ENCODE results near the gene SPACA9.
A peak's percentile ranks its signal among the peaks of the same experiment; 100 is the strongest.

SPACA9 gene

DNA sequence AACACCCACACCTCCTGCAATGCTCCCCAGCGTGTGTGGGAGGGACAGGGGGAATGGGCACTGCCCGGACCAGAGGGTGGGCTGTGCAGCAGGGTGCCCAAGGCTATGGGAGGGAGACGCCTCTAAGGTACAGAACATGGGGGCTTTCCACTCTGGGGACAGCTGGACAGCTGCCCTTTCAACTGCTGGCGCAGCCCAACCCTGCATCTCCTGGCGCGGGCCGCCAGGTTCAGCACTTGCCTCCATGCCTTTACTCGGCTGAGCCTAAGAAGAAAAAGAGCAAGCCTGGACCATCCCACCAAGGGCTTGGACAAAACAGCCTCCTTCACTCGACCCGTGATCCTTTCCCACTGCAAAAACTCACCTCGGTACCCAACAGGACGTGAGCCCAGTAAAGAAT is 15.6 kb upstream of the SPACA9 start:
- no peak for DNase-seq (ENCODE audit: low spot score)

DNA sequence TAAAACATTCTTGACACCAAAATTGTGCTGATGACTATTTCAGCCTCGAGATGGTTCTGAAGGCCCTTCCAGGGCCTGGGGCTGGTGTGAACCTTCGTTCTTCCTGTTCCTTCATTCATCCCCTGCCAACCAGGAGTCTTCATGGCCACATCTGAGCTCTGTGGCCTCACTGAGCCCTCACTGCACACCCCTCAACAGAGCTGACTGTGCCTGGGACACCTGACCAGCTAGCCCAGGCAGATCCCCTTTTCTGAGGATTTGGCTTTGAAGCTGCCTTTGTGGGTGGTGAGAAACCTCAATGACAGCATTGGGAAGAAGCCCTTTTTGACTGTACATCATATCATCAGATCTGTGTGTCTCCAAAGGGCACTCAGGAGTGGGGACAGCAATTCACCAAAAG is 14.4 kb upstream of the SPACA9 start:
- DNase-seq (ENCODE audit: low spot score): no peak

DNA sequence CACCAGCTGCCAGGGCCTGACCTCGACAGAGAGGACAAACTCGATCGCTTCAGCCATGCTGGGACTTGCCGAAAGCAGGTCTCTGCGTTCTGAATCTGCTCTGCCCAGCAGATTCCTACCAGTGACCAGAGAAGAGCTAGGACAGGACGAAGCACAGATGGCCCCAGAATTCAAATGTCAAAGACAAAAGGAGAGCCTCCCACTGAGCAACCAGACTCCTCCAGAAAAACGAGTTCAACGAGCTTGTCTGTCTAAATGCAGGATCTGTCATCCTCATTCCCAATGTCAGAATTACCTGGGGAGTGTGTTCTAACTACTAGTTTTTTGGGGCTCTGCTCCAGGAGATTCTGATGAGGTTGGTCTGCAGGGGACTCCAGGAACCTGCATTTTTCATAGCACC is 14.0 kb upstream of the SPACA9 start:
- DNase-seq (ENCODE audit: low spot score): no peak

DNA sequence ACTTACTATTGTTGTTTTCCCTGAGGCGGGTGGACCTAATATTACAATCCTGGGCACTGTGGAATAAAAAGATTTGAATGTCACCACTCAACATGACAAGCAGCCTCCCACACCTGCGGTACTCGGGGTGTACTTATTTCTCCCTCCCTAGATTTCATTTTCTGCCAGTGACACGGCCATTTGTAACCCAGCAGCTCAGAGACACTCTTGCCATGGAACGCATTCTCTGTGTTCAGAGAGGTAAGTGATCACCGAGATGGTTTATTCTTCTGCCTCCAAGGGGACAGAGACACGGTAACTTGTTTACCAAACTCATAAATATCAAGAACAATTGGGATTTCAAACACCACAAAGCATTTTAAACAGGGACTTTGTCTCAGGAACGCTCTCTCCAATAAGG is 11.8 kb upstream of the SPACA9 start:
- no peak for DNase-seq (ENCODE audit: low spot score)

DNA sequence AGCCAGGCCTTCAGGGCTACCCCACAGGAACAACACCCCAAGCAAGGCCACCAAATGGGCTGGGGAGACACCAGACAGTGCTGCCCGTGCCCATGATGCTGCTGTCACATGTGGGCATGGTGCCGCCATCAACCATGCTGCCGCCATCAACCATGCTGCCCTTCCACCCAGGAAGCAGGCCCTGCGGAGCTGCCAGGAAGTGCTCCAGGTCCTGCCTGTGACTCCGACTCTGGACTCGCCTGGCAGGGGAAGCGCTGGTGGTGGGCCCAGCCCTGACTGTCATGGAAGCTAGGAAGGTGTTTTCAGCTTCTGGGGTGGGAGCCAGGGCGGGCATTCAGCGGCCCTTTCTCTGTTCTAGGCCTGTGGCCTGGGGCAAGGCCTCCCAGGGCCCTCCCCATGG is 9.4 kb upstream of the SPACA9 start:
- DNase-seq (ENCODE audit: low spot score): no peak

DNA sequence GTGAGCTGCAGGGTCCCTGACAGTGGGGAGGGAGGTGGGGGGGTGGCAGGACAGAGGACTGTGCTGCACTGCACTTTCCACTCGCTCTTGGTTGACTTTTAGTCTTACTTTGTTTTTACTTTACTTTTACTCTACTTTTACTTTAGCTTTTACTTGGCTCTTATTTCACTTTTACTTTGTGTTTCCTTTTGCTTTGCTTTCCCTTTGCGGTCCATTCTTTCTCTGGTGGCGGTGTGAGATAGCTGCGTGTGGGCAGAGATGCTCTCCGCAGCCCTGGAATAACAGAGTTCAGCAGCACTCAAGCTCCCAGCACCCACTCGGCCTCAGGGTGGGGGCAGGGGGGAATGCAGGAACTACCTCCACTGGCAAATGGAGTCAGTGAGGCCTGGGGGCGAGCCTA is 5.3 kb upstream of the SPACA9 start:
- no peak for DNase-seq (ENCODE audit: low spot score)

DNA sequence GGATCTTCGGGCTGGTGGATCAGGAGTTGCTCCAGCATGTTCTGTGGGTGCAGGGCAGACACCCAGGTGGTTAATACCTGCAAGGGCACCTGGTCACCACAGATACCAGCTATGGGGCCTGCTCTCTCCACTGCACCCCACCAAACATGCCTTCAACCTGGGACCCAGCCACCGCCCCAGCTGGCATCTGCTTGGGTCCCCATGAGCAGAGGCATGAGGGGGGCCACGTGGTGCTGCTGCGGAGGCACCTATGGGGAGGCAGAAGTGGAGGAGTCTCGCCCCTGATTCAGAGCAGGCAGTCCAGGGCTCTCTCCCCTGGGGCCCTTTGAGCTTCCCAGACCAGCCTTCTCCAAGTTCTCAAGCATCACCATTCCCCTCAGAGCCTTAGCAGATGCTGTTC is 3.5 kb upstream of the SPACA9 start:
- DNase-seq (ENCODE audit: low spot score): no peak

DNA sequence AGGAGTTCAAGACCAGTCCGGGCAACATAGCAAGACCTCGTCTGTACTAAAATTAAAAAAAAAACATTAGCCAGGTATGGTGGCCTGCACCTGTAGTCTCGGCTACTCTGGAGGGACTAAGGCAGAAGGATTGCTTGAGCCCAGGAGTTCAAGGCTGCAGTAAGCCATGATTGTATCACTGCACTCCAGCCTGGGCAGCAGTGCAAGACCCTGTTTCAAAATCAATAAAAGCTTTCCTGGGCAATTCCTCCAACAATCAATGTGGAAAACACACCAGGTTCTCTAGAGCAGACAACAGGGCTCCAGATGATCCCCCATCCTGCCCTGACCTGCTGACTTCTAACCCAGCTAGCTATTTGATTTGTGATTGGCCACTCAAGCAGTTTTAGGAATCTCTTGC is 1.8 kb upstream of the SPACA9 start:
- no peak for DNase-seq (ENCODE audit: low spot score)

DNA sequence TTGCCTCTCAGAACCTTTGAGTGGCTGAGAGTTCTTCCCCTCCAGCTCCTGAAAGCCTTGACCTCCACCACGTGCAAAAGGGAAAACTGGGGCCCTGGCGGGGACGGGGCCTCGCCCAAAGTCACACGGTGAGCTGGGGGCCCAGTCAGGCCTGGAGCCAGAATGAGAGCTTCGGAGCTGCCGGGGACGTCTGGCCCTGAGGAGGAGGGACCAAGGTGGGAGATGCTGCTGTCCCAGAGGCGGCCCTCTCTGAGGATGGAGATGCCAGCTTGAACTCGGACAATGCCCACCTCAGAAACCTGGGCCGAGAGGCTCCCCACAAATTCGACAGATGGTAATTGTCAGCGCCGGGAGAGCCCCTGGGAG is 1.3 kb upstream of the SPACA9 start:
- no peak for DNase-seq (ENCODE audit: low spot score)

DNA sequence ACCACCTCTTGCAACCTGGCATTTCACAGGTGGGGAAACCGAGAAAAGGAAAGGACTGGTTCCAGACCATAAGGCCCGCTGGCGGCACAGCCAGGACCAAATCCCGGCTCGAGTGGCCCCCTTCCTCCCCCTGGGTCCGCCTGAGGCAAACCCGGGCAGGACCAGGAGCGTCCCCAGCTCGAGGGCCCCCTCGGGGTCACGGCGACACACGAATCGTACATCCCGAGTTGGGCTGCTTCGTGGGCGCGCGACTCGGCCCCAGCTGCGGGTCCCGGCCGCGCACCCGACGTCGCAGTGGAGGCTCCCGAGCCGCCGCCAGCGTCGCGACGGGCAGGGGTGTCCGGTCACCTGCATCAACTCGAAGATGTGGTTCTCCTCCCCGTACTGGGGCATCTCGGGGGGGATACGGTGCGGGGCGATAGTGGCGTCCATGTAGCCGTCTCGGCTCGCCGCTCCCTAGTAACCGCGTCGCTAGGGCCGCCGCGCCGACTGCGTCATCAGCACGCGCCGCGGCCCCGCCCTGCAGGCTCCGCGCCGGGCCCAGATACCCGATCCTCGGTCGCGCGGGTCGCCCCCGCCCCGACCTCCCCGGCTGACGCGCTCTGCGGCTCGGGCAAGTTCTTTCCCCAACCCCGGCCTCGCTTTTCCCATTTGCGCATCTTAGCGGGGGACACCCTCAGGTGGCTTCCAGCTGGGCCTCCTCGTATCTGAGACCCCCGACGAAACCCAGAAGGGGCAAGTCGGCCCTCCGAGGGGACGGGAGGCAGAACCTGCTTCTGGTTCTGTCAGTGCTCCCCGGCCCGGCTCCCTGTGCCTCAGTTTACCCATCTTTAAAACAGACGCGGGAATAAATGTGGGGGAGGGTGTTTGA is 639 bp upstream of the SPACA9 start, which contains the start of gene AK8:
AK8 (minus strand) TSS at position 461 of the 871 bp plus-strand sequence; CDS start at position 432, 29 bp downstream.
- DNase-seq (ENCODE audit: low spot score): peak; percentile 90

DNA sequence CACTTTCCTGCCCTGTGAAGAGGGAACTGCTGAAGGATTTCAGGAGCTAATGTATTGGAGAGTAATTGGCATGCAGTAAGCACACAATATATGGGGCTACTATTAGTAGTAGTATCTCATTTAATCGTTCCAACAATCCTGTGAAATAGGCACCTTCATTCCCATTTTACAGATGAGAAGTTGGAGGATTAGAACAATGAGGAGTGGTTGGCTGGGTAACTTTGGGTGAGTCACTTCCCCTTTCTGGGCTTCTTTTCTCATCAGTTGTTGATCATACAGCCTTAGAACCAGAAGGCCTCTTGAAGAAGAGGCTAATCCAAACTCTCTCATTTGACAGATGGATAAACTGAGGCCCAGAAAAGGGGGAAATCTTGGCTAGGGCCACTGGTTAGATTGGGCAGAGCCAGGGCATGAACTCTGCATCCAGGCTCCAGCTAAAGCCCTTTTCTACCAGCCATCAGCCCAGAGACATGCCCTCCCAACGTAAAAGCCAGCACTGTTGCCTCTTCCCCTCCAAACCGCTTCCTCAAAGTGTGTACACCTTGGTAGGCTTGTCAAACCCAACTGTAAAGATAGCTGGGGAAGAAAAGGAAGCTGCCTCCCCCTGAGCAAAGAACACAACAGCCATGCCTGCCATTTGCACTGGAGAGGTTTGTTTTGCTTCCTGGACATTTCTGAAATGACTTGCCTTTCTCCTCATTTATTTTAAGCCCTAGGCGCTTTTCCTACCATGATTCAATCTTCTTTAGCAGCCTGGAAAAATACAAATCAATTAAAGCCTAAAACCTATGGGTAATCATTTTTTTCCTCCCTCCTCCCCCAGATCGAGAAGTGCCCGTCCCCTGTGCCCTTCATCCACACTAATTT is 992 bp downstream of the SPACA9 start:
- no peak for DNase-seq (ENCODE audit: low spot score)

DNA sequence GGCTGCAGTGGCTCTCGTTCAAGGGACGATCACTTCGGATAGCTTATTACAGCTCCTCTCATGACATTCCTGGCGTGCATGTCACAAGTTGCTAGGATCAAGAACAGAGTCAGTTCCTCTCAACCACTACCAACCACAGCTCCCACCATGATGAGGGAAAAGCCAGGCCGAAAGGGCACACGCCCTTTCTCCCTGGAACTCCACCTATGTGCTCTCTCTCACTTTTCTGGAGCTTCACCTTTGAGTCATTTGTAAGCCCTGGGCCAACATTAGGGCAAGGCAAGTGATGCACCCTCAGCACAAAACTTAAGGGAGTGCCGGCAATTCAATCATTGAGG is 1.6 kb downstream of the SPACA9 start:
- no peak for DNase-seq (ENCODE audit: low spot score)

DNA sequence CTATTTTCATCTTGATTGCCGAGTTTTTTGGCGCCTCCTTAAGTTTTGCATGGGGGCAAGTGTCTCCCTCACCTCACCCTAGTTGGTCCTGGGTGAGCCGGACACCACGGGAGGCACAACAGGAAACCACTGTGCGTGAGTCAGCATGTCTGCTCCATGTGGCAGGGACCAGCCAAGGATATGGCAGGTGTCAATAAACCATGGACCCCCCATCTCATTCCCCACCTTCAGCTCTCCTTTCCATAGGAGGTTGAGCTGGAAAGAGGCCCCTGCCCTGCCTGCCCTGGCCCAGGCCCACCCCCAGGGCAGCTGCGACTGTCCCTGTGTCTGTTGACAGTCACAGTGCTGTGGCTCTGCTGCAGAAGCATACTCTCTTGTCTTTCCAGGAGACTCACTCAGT is 3.1 kb downstream of the SPACA9 start:
- DNase-seq (ENCODE audit: low spot score): no peak

DNA sequence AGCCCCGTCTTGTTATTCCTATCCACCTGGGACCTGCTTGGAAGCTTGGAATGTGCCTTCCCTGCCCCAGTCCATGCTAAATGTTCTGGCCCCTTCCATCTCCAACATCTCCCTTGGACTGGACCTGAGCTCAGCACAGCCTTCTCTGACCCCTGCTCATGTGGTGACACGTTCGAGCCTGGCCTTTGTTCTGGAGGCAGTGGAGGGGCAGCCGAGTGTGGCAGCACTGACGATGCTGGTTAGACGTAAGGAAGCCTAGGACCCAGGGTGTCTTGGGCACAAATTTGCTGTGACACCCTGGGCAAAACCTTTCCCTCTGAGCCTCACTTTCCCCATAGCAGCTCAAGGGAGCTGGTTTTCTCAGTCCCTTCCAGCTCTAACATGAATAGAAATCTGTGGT is 3.9 kb downstream of the SPACA9 start:
- DNase-seq (ENCODE audit: low spot score): no peak

DNA sequence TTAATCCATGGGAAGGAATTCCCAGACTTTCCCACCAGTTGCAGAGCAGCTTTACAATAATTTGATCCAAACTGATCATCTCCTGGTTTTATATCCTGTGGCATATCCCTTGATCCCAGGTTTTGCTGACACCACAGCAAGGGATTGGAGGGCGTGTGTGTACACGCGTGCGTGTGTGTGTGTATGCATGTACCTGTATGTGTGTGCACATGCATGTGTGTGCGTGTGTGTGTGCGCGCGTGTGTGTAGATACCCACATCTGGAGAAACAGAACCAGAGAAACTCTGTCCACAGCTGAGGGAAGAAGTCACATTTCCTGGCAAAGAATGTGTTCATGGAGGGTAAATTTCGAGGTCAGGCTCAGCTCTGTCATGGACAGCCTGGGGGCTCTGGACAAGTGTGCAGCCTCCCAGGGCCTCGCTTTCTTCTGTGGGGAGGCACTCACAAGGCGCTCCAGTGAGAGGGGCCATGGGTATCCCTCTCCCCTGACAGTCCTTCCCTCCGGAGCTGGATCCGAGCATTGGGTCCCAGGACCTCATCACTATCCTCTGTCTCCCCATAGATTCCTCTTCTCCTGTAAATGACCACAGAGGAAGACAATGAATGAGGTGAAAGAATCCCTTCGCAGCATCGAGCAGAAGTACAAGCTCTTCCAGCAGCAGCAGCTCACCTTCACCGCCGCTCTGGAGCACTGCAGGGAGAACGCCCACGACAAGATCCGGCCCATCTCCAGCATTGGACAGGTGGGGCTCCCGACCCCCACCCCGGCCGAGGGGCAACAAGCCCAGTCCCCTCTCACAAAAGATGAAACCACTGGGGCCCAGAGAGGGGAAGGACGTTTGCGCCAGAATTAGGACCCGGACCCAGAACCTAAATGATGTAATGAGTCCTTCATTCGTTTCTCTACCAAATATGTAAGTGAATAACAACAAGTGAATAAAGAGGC is 4.9 kb downstream of the SPACA9 start:
- DNase-seq (ENCODE audit: low spot score): no peak

DNA sequence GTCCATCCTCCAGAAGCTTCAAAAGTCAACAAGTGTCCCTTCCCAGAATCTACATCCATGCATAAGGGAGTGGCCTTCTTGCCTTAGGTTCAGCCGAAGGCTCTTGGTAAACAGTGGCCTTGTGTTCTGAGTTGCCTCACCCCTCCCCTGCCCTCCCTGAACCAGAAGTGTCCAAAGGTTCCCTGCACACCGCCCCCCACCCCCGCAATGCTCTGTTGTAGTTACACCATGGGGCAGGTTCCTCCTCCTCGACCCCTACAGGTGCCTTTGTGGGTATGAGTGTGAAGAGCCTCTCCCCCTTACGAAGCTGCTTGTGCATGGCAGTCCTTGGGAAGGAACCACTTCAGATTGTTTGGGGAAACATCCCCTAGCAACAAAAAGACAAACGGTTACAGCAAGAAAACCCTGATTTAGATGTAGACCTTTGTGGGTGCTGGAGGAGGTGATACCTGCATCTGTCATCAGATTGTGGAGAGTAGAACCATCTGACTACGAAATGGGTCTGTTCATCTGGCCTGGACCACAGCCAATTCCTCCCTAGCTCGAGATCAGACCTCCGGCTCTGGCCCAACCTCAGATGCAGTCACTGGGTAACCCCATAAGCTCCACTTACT is 7.1 kb downstream of the SPACA9 start:
- DNase-seq (ENCODE audit: low spot score): no peak

DNA sequence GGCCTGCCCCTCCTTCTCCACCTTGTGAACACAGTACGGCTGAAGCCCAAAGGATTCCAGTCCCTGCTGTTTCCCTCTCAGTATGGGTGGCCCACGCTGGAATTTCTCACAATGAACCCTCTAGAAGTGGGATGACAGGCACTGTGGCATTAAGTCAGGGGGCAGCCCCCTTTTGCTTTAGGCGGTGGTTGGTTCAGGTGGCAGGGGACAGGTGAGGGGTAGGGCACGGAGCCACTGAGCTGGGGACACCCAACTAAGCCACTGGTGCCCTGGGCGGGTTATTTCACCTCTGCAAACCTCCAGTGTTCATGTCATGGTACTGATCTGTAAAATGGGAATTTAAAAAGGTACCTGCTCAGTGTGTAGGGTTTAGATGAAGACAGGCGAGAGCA is 7.6 kb downstream of the SPACA9 start:
- no peak for DNase-seq (ENCODE audit: low spot score)

DNA sequence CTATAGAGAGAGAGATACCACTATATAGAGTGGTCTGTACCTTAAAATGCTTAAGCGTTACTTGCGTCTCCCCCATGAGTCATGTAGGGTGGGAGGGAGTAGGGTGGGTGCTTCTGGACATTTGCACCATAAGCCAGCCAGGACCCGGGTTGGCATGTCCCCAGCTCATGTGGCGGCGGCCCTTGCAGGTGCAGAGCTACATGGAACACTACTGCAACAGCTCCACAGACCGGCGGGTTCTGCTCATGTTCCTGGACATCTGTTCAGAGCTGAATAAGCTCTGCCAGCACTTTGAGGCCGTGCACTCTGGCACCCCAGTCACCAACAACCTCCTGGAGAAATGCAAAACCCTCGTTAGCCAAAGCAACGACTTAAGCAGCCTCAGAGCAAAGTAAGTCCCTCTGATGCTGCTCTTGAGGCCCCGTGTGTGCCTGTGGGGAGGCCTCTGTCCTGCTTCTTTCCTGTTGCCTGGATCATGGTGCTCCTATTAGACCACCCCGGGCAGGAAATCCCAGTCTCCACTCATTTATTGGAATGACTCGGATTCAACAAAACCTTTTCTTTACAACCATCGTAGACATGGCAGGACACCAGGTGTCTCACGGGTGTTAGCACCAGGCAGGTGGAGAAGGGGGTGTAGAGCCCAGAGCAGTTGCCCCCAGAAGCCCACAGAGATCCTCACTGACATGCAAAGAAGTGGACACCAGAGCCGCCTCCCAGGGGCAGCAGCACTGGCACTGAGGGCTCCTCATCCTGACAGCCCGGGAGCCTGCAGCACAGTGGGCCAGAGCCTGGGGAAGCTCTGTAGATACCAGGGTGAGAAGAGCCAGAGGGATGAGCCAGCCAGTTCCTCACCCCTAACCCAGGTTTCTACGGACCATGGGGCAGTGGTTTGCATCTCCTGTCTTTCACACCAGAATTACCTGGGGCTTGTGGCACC is 8.8 kb downstream of the SPACA9 start:
- no peak for DNase-seq (ENCODE audit: low spot score)

DNA sequence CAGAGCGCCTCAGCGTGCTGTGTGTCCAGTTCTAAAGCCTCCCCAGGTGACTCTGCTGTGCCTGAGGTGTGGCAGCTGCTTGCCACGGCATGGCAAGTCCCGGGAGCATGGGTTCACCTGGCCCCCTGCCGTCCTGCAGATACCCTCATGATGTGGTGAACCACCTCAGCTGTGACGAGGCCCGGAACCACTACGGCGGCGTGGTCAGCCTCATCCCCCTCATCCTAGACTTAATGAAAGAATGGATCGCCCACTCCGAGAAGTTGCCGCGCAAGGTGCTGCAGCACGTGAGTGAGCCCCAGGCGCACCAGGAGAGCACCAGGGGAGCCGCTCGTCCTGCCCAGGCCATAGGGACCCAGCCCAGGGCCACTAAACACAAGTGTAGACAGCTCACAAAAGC is 9.5 kb downstream of the SPACA9 start:
- DNase-seq (ENCODE audit: low spot score): no peak

DNA sequence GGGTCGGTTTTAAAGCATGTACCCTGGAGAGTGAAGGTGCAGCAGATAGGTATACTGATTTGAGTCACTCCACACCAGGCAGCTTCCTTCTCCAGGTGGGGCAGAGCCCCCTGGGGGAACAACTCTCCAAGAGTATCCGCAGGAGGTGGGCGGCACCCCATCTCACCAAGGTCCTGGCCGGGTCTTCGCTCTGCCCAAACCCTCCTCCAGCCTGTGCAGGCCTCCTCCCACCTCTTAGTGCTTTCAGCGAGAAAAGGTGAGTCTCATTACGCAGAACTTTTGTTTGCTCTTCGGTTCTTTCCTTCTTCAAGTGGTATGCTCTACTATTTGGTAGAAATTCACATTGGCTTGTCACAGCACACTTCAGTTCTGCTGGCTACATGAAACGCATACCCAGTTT is 13.7 kb downstream of the SPACA9 start:
- no peak for DNase-seq (ENCODE audit: low spot score)

DNA sequence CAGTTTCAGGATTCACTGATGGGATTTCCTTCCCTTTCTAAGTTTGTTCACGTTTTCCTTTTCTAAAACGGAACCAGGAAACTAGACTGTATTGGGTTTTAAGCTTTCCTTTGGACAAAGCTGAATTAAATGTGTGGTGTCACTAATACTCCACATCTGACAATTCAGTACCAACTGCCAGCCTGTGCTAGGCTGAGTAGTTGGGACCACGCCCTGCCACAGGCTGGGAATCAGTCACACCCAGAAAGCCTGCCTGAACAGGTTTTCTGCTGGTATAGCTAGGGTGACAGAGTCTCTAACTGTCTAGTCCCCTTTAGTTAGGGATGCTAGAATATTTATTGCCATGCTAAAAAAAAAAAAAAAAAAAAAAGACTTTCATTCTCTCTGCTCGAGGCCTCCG is 15.6 kb downstream of the SPACA9 start:
- DNase-seq (ENCODE audit: low spot score): no peak

Measured in left forelimb (tissue), 1 donor.